K562 (cell line): ENCODE measurements around the gene ZNF488. TPM values are rescaled to one million over a fixed set of nuclear protein-coding genes. Genes with fewer than 3 reads are reported as not detected.

Source experiments
- ATAC-seq: fragments of 200-7000 bp; cut with Tn5 transposase; 3 replicates; pipeline ENCODE4 v1.9.1; 2020; ENCODE audit warnings: moderate library complexity
- BruUV-seq: library from RNA; stranded (reverse); fragments of 400-500 nt; replicated peaks from 2 replicates; lab custom pipeline; 2021; lab: Mats Ljungman, UMichigan
- CTCF ChIA-PET: fragments of 300-600 bp; formaldehyde crosslinking; extraction: SDS; loops from one replicate; lab custom pipeline; 2021; ENCODE audit warnings: low intra/inter-chr PET ratio; lab: Yijun Ruan, JAX
- POLR2A ChIA-PET: fragments of 300-600, 350-650 bp; sonication (Branson Sonifier 250); formaldehyde crosslinking; extraction: SDS; loops from one replicate; lab custom pipeline; 2021; ENCODE audit warnings: antibody characterized with exemption, inconsistent platforms; lab: Yijun Ruan, JAX
- DNase-seq, 4 experiments: peaks; one replicate each; pipeline versions ENCODE4 v3.0.0 to v3.0.0-alpha.2; 2011 to 2018; ENCODE audit warnings: low spot score in 3 of 4, mixed read lengths in 3 of 4; ENCODE audit errors: extremely low read depth in 1 of 4
- FAIRE-seq: peaks from 2 replicates; lab custom pipeline; 2011; peaks lifted over from hg19 to GRCh38; lab: Jason Lieb, UNC
- H2AFZ ChIP-seq: 2 replicates; pipeline ENCODE4 v1.6.0; 2011; ENCODE audit warnings: low read depth, low read length, control low read depth, inconsistent platforms
- H3K27ac ChIP-seq: fragments of 200-600 bp; 3 replicates; pipeline ENCODE4 v1.8.0; 2011; ENCODE audit warnings: low read depth, mild to moderate bottlenecking, control low read depth, inconsistent platforms, low read length, moderate library complexity, mixed read lengths; ENCODE audit errors: extremely low read depth
- H3K27me3 ChIP-seq, 2 experiments: fragments of 300-600 bp in 1 of 2; 2 replicates in 1 of 2; 3 replicates in 1 of 2; pipeline versions ENCODE4 v1.6.0 to v1.8.0; 2011; ENCODE audit warnings: inconsistent platforms in 2 of 2, low read length in 2 of 2, mild to moderate bottlenecking in 1 of 2, mixed read lengths in 1 of 2, moderate library complexity in 1 of 2; ENCODE audit not compliant: control insufficient read depth in 2 of 2, insufficient read depth in 2 of 2
- H3K36me3 ChIP-seq: fragments of 300-600 bp; 3 replicates; pipeline ENCODE4 v1.8.0; 2011; ENCODE audit warnings: mild to moderate bottlenecking, low read length, inconsistent platforms; ENCODE audit not compliant: control insufficient read depth, insufficient read depth
- H3K4me1 ChIP-seq, 2 experiments: fragments of 200-600 bp in 1 of 2; replicated peaks in 1 of 2; 2 replicates in 1 of 2; 3 replicates in 1 of 2; pipeline versions ENCODE4 v1.5.1 to v1.8.0; 2011; ENCODE audit warnings: inconsistent platforms in 2 of 2, low read length in 2 of 2, mild to moderate bottlenecking in 1 of 2, mixed read lengths in 1 of 2, moderate library complexity in 1 of 2; ENCODE audit not compliant: control insufficient read depth in 2 of 2, insufficient read depth in 2 of 2
- H3K4me2 ChIP-seq: 2 replicates; pipeline ENCODE4 v1.6.1; 2011; ENCODE audit warnings: low read length, control low read depth, inconsistent platforms, mixed read lengths; ENCODE audit not compliant: insufficient read depth
- H3K4me3 ChIP-seq: fragments of 200-600 bp; sonication (generic), shearing (Covaris generic); 2 replicates; pipeline ENCODE4 v1.5.1; 2016; ENCODE audit warnings: control low read depth, inconsistent platforms
- H3K79me2 ChIP-seq: fragments of 200-600 bp; 3 replicates; pipeline ENCODE4 v1.8.0; 2011; ENCODE audit warnings: low read length, inconsistent platforms; ENCODE audit not compliant: control insufficient read depth, insufficient read depth
- H3K9ac ChIP-seq, 2 experiments: 2 replicates each; pipeline versions ENCODE4 v1.6.0 to v1.6.1; 2011; ENCODE audit warnings: low read depth in 2 of 2, low read length in 2 of 2, control low read depth in 1 of 2, inconsistent platforms in 1 of 2, mild to moderate bottlenecking in 1 of 2, mixed read lengths in 1 of 2; ENCODE audit not compliant: insufficient read depth in 1 of 2
- H3K9me1 ChIP-seq: one replicate; pipeline ENCODE4 v1.6.0; 2011; ENCODE audit warnings: inconsistent platforms, mild to moderate bottlenecking, low read length, moderate library complexity; ENCODE audit not compliant: control insufficient read depth, insufficient read depth
- H3K9me3 ChIP-seq: replicated peaks from 2 replicates; pipeline ENCODE4 v1.5.1; 2011; ENCODE audit warnings: low read depth, low read length, inconsistent platforms; ENCODE audit not compliant: control insufficient read depth, insufficient read depth
- H4K20me1 ChIP-seq: replicated peaks from 2 replicates; pipeline ENCODE4 v1.6.1; 2011; ENCODE audit warnings: low read length, inconsistent platforms, mixed read lengths; ENCODE audit not compliant: control insufficient read depth, insufficient read depth
- BRF2 ChIP-seq: IDR thresholded peaks from 3 replicates; pipeline ENCODE4 v1.6.1; 2011; ENCODE audit warnings: borderline replicate concordance, mild to moderate bottlenecking; ENCODE audit not compliant: insufficient read length, insufficient read depth
- CTCF ChIP-seq, 3 experiments: IDR thresholded peaks in 2 of 3; conservative IDR thresholded peaks in 1 of 3; 2 replicates each; pipeline ENCODE4 v1.5.1; 2011 to 2012; ENCODE audit warnings: low read length in 3 of 3, mild to moderate bottlenecking in 3 of 3, control low read depth in 2 of 3, improper control_type of control experiment in 1 of 3, inconsistent platforms in 1 of 3, low read depth in 1 of 3, mixed read lengths in 1 of 3, moderate library complexity in 1 of 3; ENCODE audit not compliant: insufficient read depth in 2 of 3
- WGBS: fragments of 100-300 bp; shearing (Covaris generic); methylation state at CpG from one replicate; pipeline ENCODE4 v1.1.6; 2016; ENCODE audit warnings: low coverage, mixed read lengths; ENCODE audit not compliant: insufficient coverage; ENCODE audit errors: missing lambda C conversion rate; 5-methylcytosine and 5-hydroxymethylcytosine counted together
- in situ Hi-C: fragments of 300-500 bp; cut with MboI; formaldehyde crosslinking; loops from 4 replicates; pipeline ENCODE4 v1.15.0; 2018; ENCODE audit warnings: inconsistent platforms, mixed read lengths
- intact Hi-C: fragments of 100-400 bp; cut with micrococcal nuclease; formaldehyde crosslinking; loops from 2 replicates; pipeline ENCODE4 v1.14.2; 2022
- polyA plus RNA-seq, 8 experiments: library from polyadenylated mRNA; depleted of rRNA in 4 of 8; stranded (reverse) in 5 of 8; unstranded in 3 of 8; fragments of >200 nt; fragmentation: Nextera tagmentation in 2 of 8; fragmentation: Illumina TruSeq in 1 of 8; extraction: Ambion mirVana in 2 of 8; extraction: Trizol in 1 of 8; gene quantifications; 2 replicates each; pipeline versions ENCODE4 v1.2.1 to v1.2.3, GENCODE V29; 2011 to 2014; ENCODE audit warnings: inconsistent platforms in 1 of 8, missing spikeins in 1 of 8
- total RNA-seq, 7 experiments: library from RNA; depleted of rRNA in 6 of 7; stranded (reverse); fragments of >200 nt in 6 of 7; fragmentation: Illumina TruSeq in 2 of 7; extraction: Trizol in 2 of 7; gene quantifications; 2 replicates each; pipeline versions ENCODE4 v1.2.1 to v1.2.3, GENCODE V29; 2011 to 2021; ENCODE audit warnings: low replicate concordance in 1 of 7

ZNF488 gene
- total and polyA plus RNA-seq, 9 of the 15 experiments (the other 6 are each of a cell fraction or from before 2014, with no cell fraction given), result 0.03 to 0.09 (median 0.05) TPM; not detected in 3

- Histone ChIP-seq H3K4me2 (no peak overlapping the region), H3K79me2 (no peaks in the 10 kb centered on the region), H4K20me1 (peaks cover 5% of the 10 kb centered on the region; the same call in 1 of the 2 replicates), H3K36me3 (no peaks in the 10 kb centered on the region), H3K4me1 (peaks cover 9 to 14% of the 10 kb centered on the region in 2 experiments; a peak in 3 of 5 replicates), H3K27ac (no peak overlapping the region), H2AFZ (no peak overlapping the region), H3K9me1 (no peaks in the 10 kb centered on the region), H3K9ac (no peak overlapping the region)
- DNase-seq (no peak), ATAC-seq (no peak), FAIRE-seq (no peak)
- ChIA-PET CTCF (no interaction called here), POLR2A (interaction anchor here (0.7 to 3.0 kb wide), 2 partner anchors 7 to 9 kb away, joined by 3 to 11 read pairs; no protein-coding TSS in a partner anchor)
- intact Hi-C loops (no loop called here), in situ Hi-C loops (loop anchor here (10.0 kb wide), 1 partner anchor 281 kb away; no protein-coding TSS in a partner anchor)
- 30% methylated on average over 5 of the region's 5 CpGs for WGBS
- TF ChIP-seq BRF2 (no peak), CTCF (IDR thresholded peaks at IDR 0.05 in 2 of 3, conservative IDR thresholded peaks at IDR 0.05 in 1 of 3; ENCODE audit: insufficient read depth in 2 of 3, low read depth in 1 of 3, low read length in 3 of 3) (0 out of 6 replicates have a peak, but pooled peaks of 1 of the 3 experiments have one; percentile 14)
- TF ChIP-seq, all 486 proteins: peak for 1
- Histone ChIP-seq H3K9me3 (no peaks in the 10 kb centered on the region), H3K4me3 (no peak overlapping the region), H3K27me3 (no peaks in the 10 kb centered on the region; a peak in 1 of 5 replicates)
- no TSS peak for BruUV-seq
These were observed 68.0 kb downstream of the ZNF488 start for GRCh38 chr10:47316131-47316530.

Other genes starting within 250 kb of the ZNF488 start
- not detected in 2 replicates for gene GDF10, start 84.1 kb downstream of the ZNF488 start, total RNA-seq (2014; rRNA removed)
- gene GDF10, start 84.1 kb downstream of the ZNF488 start, total RNA-seq (2014; rRNA removed; fragmentation: Illumina TruSeq; extraction: Trizol), result not detected in 2 replicates
- gene GDF10, start 84.1 kb downstream of the ZNF488 start, total RNA-seq (2015; rRNA removed; fragmentation: Illumina TruSeq; extraction: Trizol), result not detected in 2 replicates
- 0.11 TPM in 1 of 2 replicates, not detected in the other for gene GDF10, start 84.1 kb downstream of the ZNF488 start, total RNA-seq (2021)
- gene GDF10, start 84.1 kb downstream of the ZNF488 start, polyA plus RNA-seq (2011; rRNA removed), result not detected in 2 replicates
- not detected in 2 replicates for gene GDF10, start 84.1 kb downstream of the ZNF488 start, polyA plus RNA-seq (2014; fragmentation: Illumina TruSeq; extraction: Trizol)
- gene GDF10, start 84.1 kb downstream of the ZNF488 start, polyA plus RNA-seq (2014; fragmentation: Nextera tagmentation; extraction: Ambion mirVana), result under 1 TPM; 0.03 to 0.20 TPM
- gene GDF10, start 84.1 kb downstream of the ZNF488 start, polyA plus RNA-seq (2014; rRNA removed), result not detected in 2 replicates
- 0.54 and 0.69 TPM in 2 replicates for gene GDF2, start 61.8 kb downstream of the ZNF488 start, total RNA-seq (2014; rRNA removed)
- gene GDF2, start 61.8 kb downstream of the ZNF488 start, total RNA-seq (2014; rRNA removed; fragmentation: Illumina TruSeq; extraction: Trizol), result 0.18 and 0.22 TPM in 2 replicates
- gene GDF2, start 61.8 kb downstream of the ZNF488 start, total RNA-seq (2015; rRNA removed; fragmentation: Illumina TruSeq; extraction: Trizol), result 0.57 and 0.58 TPM in 2 replicates
- 0.11 and 0.27 TPM in 2 replicates for gene GDF2, start 61.8 kb downstream of the ZNF488 start, total RNA-seq (2021)
- 0.08 TPM in 1 of 2 replicates, not detected in the other for gene GDF2, start 61.8 kb downstream of the ZNF488 start, polyA plus RNA-seq (2011; rRNA removed)
- 0.48 TPM in 2 replicates for gene GDF2, start 61.8 kb downstream of the ZNF488 start, polyA plus RNA-seq (2014; fragmentation: Illumina TruSeq; extraction: Trizol)
- not detected for gene GDF2, start 61.8 kb downstream of the ZNF488 start, polyA plus RNA-seq (2014; fragmentation: Nextera tagmentation; extraction: Ambion mirVana)
- gene GDF2, start 61.8 kb downstream of the ZNF488 start, polyA plus RNA-seq (2014; rRNA removed), result 0.27 and 0.54 TPM in 2 replicates
- not detected in 2 replicates for gene RBP3, start 35.9 kb downstream of the ZNF488 start, total RNA-seq (2014; rRNA removed)
- not detected in 2 replicates for gene RBP3, start 35.9 kb downstream of the ZNF488 start, total RNA-seq (2014; rRNA removed; fragmentation: Illumina TruSeq; extraction: Trizol)
- not detected in 2 replicates for gene RBP3, start 35.9 kb downstream of the ZNF488 start, total RNA-seq (2015; rRNA removed; fragmentation: Illumina TruSeq; extraction: Trizol)
- not detected in 2 replicates for gene RBP3, start 35.9 kb downstream of the ZNF488 start, total RNA-seq (2021)
- gene RBP3, start 35.9 kb downstream of the ZNF488 start, polyA plus RNA-seq (2011; rRNA removed), result not detected in 2 replicates
- gene RBP3, start 35.9 kb downstream of the ZNF488 start, polyA plus RNA-seq (2014; fragmentation: Illumina TruSeq; extraction: Trizol), result not detected in 2 replicates
- not detected for gene RBP3, start 35.9 kb downstream of the ZNF488 start, polyA plus RNA-seq (2014; fragmentation: Nextera tagmentation; extraction: Ambion mirVana)
- gene RBP3, start 35.9 kb downstream of the ZNF488 start, polyA plus RNA-seq (2014; rRNA removed), result not detected in 2 replicates
- not detected in 2 replicates for gene ANXA8, start 99.8 kb upstream of the ZNF488 start, total RNA-seq (2014; rRNA removed)
- not detected in 2 replicates for gene ANXA8, start 99.8 kb upstream of the ZNF488 start, total RNA-seq (2014; rRNA removed; fragmentation: Illumina TruSeq; extraction: Trizol)
- not detected in 2 replicates for gene ANXA8, start 99.8 kb upstream of the ZNF488 start, total RNA-seq (2015; rRNA removed; fragmentation: Illumina TruSeq; extraction: Trizol)
- not detected in 2 replicates for gene ANXA8, start 99.8 kb upstream of the ZNF488 start, total RNA-seq (2021)
- not detected in 2 replicates for gene ANXA8, start 99.8 kb upstream of the ZNF488 start, polyA plus RNA-seq (2011; rRNA removed)
- not detected in 2 replicates for gene ANXA8, start 99.8 kb upstream of the ZNF488 start, polyA plus RNA-seq (2014; fragmentation: Illumina TruSeq; extraction: Trizol)
- gene ANXA8, start 99.8 kb upstream of the ZNF488 start, polyA plus RNA-seq (2014; fragmentation: Nextera tagmentation; extraction: Ambion mirVana), result not detected
- not detected in 2 replicates for gene ANXA8, start 99.8 kb upstream of the ZNF488 start, polyA plus RNA-seq (2014; rRNA removed)
- not detected in 2 replicates for gene FAM25G, start 107.4 kb upstream of the ZNF488 start, total RNA-seq (2014; rRNA removed)
- not detected in 2 replicates for gene FAM25G, start 107.4 kb upstream of the ZNF488 start, total RNA-seq (2014; rRNA removed; fragmentation: Illumina TruSeq; extraction: Trizol)
- gene FAM25G, start 107.4 kb upstream of the ZNF488 start, total RNA-seq (2015; rRNA removed; fragmentation: Illumina TruSeq; extraction: Trizol), result not detected in 2 replicates
- gene FAM25G, start 107.4 kb upstream of the ZNF488 start, total RNA-seq (2021), result not detected in 2 replicates
- not detected in 2 replicates for gene FAM25G, start 107.4 kb upstream of the ZNF488 start, polyA plus RNA-seq (2011; rRNA removed)
- gene FAM25G, start 107.4 kb upstream of the ZNF488 start, polyA plus RNA-seq (2014; fragmentation: Illumina TruSeq; extraction: Trizol), result not detected in 2 replicates
- gene FAM25G, start 107.4 kb upstream of the ZNF488 start, polyA plus RNA-seq (2014; fragmentation: Nextera tagmentation; extraction: Ambion mirVana), result not detected
- gene FAM25G, start 107.4 kb upstream of the ZNF488 start, polyA plus RNA-seq (2014; rRNA removed), result not detected in 2 replicates
- 4.9 and 5.4 TPM in 2 replicates for gene AGAP9, start 139.3 kb upstream of the ZNF488 start, total RNA-seq (2014; rRNA removed)
- gene AGAP9, start 139.3 kb upstream of the ZNF488 start, total RNA-seq (2014; rRNA removed; fragmentation: Illumina TruSeq; extraction: Trizol), result 4.5 and 4.8 TPM in 2 replicates
- 5.1 and 5.8 TPM in 2 replicates for gene AGAP9, start 139.3 kb upstream of the ZNF488 start, total RNA-seq (2015; rRNA removed; fragmentation: Illumina TruSeq; extraction: Trizol)
- gene AGAP9, start 139.3 kb upstream of the ZNF488 start, total RNA-seq (2021), result 5.6 and 6.2 TPM in 2 replicates
- 10.7 and 14.8 TPM in 2 replicates for gene AGAP9, start 139.3 kb upstream of the ZNF488 start, polyA plus RNA-seq (2011; rRNA removed)
- gene AGAP9, start 139.3 kb upstream of the ZNF488 start, polyA plus RNA-seq (2014; fragmentation: Illumina TruSeq; extraction: Trizol), result 8.0 and 8.3 TPM in 2 replicates
- 1 to 10 TPM in 1 of 2 experiments, under 1 TPM in 1; 0.37 to 1.3 TPM for gene AGAP9, start 139.3 kb upstream of the ZNF488 start, polyA plus RNA-seq (2014; fragmentation: Nextera tagmentation; extraction: Ambion mirVana)
- gene AGAP9, start 139.3 kb upstream of the ZNF488 start, polyA plus RNA-seq (2014; rRNA removed), result 11.2 and 11.7 TPM in 2 replicates